GM23248 (cell line): ENCODE results near the gene FAM83E. TPM values are rescaled to one million over a fixed set of nuclear protein-coding genes. Genes with fewer than 3 reads are reported as not detected.
"Not testable (repeated sequence)": the region's sequence is repeated elsewhere in the genome, so short reads cannot be mapped to it uniquely, and the experiment has no call there.

Source experiments
- DNase-seq: peaks from one replicate; pipeline ENCODE4 v3.0.0-alpha.2; 2015
- H2AFZ ChIP-seq: fragments of 200-600 bp; sonication (generic); 2 replicates; pipeline ENCODE4 v1.6.1; 2016; ENCODE audit warnings: antibody characterized with exemption
- H3F3A ChIP-seq: fragments of 200-600 bp; sonication (generic); 2 replicates; pipeline ENCODE4 v1.6.1; 2016; ENCODE audit warnings: mild to moderate bottlenecking, antibody characterized with exemption, mixed run types; ENCODE audit not compliant: insufficient read depth
- H3K27ac ChIP-seq: fragments of 200-600 bp; sonication (generic); 2 replicates; pipeline ENCODE4 v1.5.1; 2016; ENCODE audit warnings: mild to moderate bottlenecking
- H3K27me3 ChIP-seq: fragments of 200-600 bp; sonication (generic); replicated peaks from 2 replicates; pipeline ENCODE4 v1.6.1; 2016; ENCODE audit warnings: mild to moderate bottlenecking; ENCODE audit not compliant: insufficient read depth
- H3K36me3 ChIP-seq: fragments of 200-600 bp; sonication (generic); 2 replicates; pipeline ENCODE4 v1.6.1; 2016; ENCODE audit warnings: low read depth, mild to moderate bottlenecking
- H3K4me1 ChIP-seq: fragments of 200-600 bp; sonication (generic); 2 replicates; pipeline ENCODE4 v1.6.1; 2016; ENCODE audit warnings: mild to moderate bottlenecking; ENCODE audit not compliant: insufficient read depth
- H3K4me2 ChIP-seq: fragments of 200-600 bp; sonication (generic); one replicate; pipeline ENCODE4 v1.6.1; 2016; ENCODE audit warnings: mild to moderate bottlenecking; ENCODE audit not compliant: unreplicated experiment
- H3K4me3 ChIP-seq: fragments of 200-600 bp; sonication (generic); 2 replicates; pipeline ENCODE4 v1.5.1; 2016; ENCODE audit warnings: mild to moderate bottlenecking
- H3K79me2 ChIP-seq: fragments of 200-600 bp; sonication (generic); 2 replicates; pipeline ENCODE4 v1.6.1; 2016; ENCODE audit warnings: mild to moderate bottlenecking; ENCODE audit not compliant: insufficient read depth
- H3K9ac ChIP-seq: fragments of 200-600 bp; sonication (generic); 2 replicates; pipeline ENCODE4 v1.6.1; 2016; ENCODE audit warnings: mild to moderate bottlenecking
- H3K9me2 ChIP-seq: fragments of 200-600 bp; sonication (generic); 2 replicates; pipeline ENCODE4 v1.6.1; 2016; ENCODE audit warnings: mixed run types, mild to moderate bottlenecking, moderate library complexity; ENCODE audit not compliant: insufficient read depth
- H3K9me3 ChIP-seq: fragments of 200-600 bp; sonication (generic); one replicate; pipeline ENCODE4 v1.6.1; 2017; ENCODE audit warnings: low read depth
- H4K20me1 ChIP-seq: fragments of 200-600 bp; sonication (generic); 2 replicates; pipeline ENCODE4 v1.6.0; 2016; ENCODE audit not compliant: insufficient read depth
- EZH2 ChIP-seq: fragments of 200-600 bp; sonication (generic); IDR thresholded peaks from 2 replicates; pipeline ENCODE4 v1.6.1; 2018; ENCODE audit warnings: antibody characterized with exemption, mild to moderate bottlenecking; ENCODE audit not compliant: insufficient read depth, poor library complexity, severe bottlenecking
- EZH2phosphoT487 ChIP-seq: fragments of 200-600 bp; sonication (generic); IDR thresholded peaks from 2 replicates; pipeline ENCODE4 v1.6.1; 2018; ENCODE audit warnings: antibody characterized with exemption, moderate library complexity, mild to moderate bottlenecking, low read depth; ENCODE audit not compliant: insufficient read depth
- WGBS, 2 experiments: methylation state at CpG; one replicate each; pipeline ENCODE4 v1.1.6; 2015 to 2017; ENCODE audit warnings: low lambda C conversion rate in 2 of 2, low coverage in 1 of 2; ENCODE audit errors: missing lambda C conversion rate in 2 of 2; 5-methylcytosine and 5-hydroxymethylcytosine counted together
- in situ Hi-C: fragments of 300-500 bp; cut with MboI; formaldehyde crosslinking; loops from 2 replicates; pipeline ENCODE4 v1.15.0; 2020
- polyA plus RNA-seq: library from polyadenylated mRNA; unstranded; fragments of >200 nt; fragmentation: Nextera tagmentation; extraction: Ambion mirVana; gene quantifications from 2 replicates; pipeline ENCODE4 v1.2.1, GENCODE V29; 2016
- total RNA-seq: library from RNA; depleted of rRNA; stranded (reverse); fragments of >200 nt; shearing (Covaris generic); gene quantifications from 2 replicates; pipeline ENCODE4 v1.2.3, GENCODE V29; 2014

The FAM83E gene
- total and polyA plus RNA-seq, 2 experiments from 2014 or later, result not detected

DNA sequence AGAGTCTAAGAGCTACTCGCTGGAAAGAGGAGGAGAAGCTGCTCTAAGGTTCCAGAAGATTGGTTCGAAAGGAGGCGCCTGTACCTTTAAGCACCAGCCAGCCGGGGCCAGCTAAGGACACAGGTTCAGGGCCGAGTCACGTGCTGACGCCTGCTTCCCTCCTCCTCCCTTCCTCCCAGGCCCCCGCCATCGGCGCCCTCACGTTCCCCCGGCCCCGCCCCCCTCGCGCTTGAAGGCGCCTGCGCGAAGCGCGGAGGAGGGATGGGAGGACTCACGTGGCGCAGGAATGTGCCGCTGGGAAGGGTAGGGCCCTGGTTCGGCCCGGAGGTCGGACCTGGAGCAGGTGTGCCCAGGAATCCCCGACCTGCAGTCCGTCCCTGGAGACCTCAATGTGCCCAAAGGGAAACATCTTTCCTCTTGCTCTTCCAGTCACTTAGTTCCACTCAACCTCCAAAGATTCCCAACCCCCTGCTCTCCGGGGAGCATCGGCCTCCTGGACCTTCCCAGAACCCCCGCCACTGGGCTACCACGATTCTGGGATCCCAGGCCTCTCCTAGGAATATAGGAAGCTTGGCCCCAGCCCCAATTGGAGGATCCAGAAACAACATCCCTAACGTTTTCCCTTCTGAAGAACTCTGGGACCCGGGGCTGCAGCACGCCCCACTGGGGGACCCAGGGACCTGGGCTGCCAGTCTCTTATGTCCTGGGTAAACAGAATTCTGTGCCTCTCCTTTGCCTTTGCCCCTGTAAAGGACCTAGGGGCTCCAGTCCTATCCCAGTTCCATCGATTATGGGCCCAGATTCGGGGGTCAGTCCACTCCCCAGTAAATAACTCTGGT is 19.8 kb upstream of the FAM83E start:
- H3K79me2 ChIP-seq, result no peaks in the 10 kb centered on the region
- no peaks in the 10 kb centered on the region for H3K9me2 ChIP-seq
- H4K20me1 ChIP-seq, result no peaks in the 10 kb centered on the region
- H3K9me3 ChIP-seq, result no peaks in the 10 kb centered on the region
- H3K9ac ChIP-seq, result peak overlapping the region; percentile 92
- peak overlapping the region; percentile 90 for H3K4me2 ChIP-seq
- TF ChIP-seq EZH2 (no peak), EZH2phosphoT487 (no peak)
- H2AFZ ChIP-seq, result peak overlapping the region; percentile 74
- H3K4me3 ChIP-seq, result peak overlapping the region; percentile 71
- DNase-seq, result peak; percentile 99
- in situ Hi-C loops, result no loop called here
- 2% methylated on average over 25 to 34 of the region's 37 CpGs for WGBS, 2 experiments
- peak overlapping the region; percentile 66 for H3K27ac ChIP-seq
- peaks cover 38% of the 10 kb centered on the region for H3K4me1 ChIP-seq
- no peaks in the 10 kb centered on the region for H3K36me3 ChIP-seq
- H3K27me3 ChIP-seq, result no peaks in the 10 kb centered on the region
- H3F3A ChIP-seq, result peaks cover 24% of the 10 kb centered on the region

DNA sequence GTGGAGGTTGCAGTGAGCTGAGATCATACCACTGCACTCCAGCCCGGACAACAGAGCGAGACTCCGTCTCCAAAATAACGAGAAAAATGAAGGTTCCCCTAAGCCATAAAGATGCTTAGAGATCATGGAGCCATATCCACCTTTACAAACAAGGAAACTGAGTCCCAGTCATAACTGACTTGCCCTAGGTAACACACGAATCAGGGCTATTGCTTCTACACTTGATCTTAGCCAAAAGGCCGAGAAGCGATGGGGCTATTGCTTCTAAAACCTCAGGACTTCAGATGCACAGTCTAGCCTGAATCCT is 19.1 kb upstream of the FAM83E start:
- Histone ChIP-seq H3K9me2 (no peaks in the 10 kb centered on the region), H3K4me2 (peak overlapping the region; percentile 90), H3F3A (peaks cover 24% of the 10 kb centered on the region), H2AFZ (peak overlapping the region; percentile 74), H3K36me3 (no peaks in the 10 kb centered on the region), H3K9ac (peak overlapping the region; percentile 72), H3K27ac (peak overlapping the region; percentile 66), H3K4me3 (peak overlapping the region; percentile 71), H3K4me1 (peaks cover 38% of the 10 kb centered on the region), H3K9me3 (no peaks in the 10 kb centered on the region), H4K20me1 (no peaks in the 10 kb centered on the region), H3K79me2 (no peaks in the 10 kb centered on the region), H3K27me3 (no peaks in the 10 kb centered on the region)
- 34 to 36% methylated on average over 7 of the region's 7 CpGs for WGBS, 2 experiments
- TF ChIP-seq EZH2phosphoT487 (no peak), EZH2 (no peak)
- no peak for DNase-seq
- in situ Hi-C loops, result no loop called here

DNA sequence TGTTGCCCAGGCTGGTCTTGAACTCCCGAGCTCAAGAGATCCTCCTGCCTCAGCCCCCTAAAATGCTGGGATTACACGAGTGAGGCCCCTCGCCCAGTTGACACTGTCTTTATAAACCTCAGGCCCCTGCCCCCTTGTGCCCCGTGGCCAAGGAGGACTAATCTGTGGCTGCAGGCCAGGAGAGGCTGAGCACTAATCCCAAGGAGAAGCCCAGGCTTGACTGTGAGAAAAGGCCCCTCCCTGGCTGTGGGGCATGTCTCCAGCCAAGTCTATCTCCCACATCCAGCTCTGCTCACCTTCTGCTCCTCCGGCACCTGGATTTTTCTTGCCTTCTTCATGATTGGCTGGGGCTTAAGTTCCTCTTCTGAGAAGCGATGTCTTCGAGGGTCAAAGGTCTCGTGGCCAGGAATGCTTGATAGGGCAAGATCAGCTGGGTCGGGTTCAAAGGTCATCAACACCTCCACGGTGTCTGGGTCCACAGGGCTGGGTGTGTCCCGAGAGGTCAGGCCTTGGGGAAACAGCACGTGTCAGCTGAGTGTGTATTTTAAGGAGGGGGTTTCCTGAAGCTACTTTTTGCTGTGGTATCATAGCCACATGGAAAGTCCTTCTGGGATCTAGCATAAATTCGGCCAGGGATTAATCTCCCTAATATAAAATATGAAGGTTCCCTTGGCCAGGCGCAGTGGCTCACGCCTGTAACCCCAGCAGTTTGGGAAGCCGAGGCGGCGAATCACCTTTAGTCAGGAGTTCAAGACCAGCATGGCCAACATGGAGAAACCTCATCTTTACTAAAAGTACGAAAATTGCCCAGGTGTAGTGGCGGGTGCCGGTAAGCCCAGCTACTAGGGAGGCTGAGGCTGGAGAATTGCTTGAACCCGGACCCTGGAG is 18.5 kb upstream of the FAM83E start:
- TF ChIP-seq EZH2phosphoT487, result no peak
- no peak for TF ChIP-seq EZH2
- H3K79me2 ChIP-seq, result no peaks in the 10 kb centered on the region
- peak overlapping the region; percentile 72 for H3K9ac ChIP-seq
- H3K36me3 ChIP-seq, result no peaks in the 10 kb centered on the region
- H3K9me3 ChIP-seq, result no peaks in the 10 kb centered on the region
- WGBS, 2 experiments, result 68 to 72% methylated on average over 22 of the region's 22 CpGs
- H4K20me1 ChIP-seq, result no peaks in the 10 kb centered on the region
- H3F3A ChIP-seq, result peaks cover 24% of the 10 kb centered on the region
- H3K27ac ChIP-seq, result peak overlapping the region; percentile 66
- no peaks in the 10 kb centered on the region for H3K27me3 ChIP-seq
- in situ Hi-C loops, result no loop called here
- no peak overlapping the region for H3K4me3 ChIP-seq
- peak overlapping the region; percentile 90 for H3K4me2 ChIP-seq
- no peaks in the 10 kb centered on the region for H3K9me2 ChIP-seq
- DNase-seq, result peak; percentile 52
- peak overlapping the region; percentile 74 for H2AFZ ChIP-seq
- H3K4me1 ChIP-seq, result peaks cover 36% of the 10 kb centered on the region

DNA sequence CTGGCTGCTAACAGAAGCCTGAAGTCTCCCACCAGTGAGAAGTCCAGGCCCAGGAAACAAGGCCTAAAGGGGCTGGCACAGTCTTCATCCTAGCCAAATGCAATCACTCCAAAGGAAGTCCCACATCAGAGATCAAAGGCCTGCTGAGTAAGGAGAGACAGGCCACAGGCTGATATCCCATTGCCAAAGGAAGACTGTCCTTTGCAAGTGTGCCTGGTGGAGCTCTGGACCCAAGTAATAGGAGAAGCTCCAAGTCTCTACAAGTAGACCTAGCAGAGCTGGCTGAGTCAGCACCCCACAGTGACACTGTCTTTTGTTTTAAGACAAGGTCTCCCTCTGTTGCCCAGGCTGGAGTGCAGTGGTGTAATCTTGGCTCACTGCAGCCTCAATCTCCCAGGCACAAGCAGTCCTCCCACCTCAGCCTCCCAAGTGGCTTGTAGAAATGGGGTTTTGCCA is 17.8 kb upstream of the FAM83E start:
- Histone ChIP-seq H3K4me3 (no peak overlapping the region), H3K4me1 (peaks cover 35% of the 10 kb centered on the region), H3K4me2 (no peak overlapping the region), H3F3A (peaks cover 24% of the 10 kb centered on the region), H3K9me3 (no peaks in the 10 kb centered on the region), H3K9me2 (no peaks in the 10 kb centered on the region), H3K9ac (peak overlapping the region; percentile 72; the same call in 1 of the 2 replicates), H3K36me3 (no peaks in the 10 kb centered on the region), H4K20me1 (no peaks in the 10 kb centered on the region), H2AFZ (no peak overlapping the region), H3K27ac (peak overlapping the region; percentile 47), H3K79me2 (no peaks in the 10 kb centered on the region), H3K27me3 (no peaks in the 10 kb centered on the region)
- in situ Hi-C loops, result no loop called here
- no peak for TF ChIP-seq EZH2
- peak; percentile 71 for DNase-seq

DNA sequence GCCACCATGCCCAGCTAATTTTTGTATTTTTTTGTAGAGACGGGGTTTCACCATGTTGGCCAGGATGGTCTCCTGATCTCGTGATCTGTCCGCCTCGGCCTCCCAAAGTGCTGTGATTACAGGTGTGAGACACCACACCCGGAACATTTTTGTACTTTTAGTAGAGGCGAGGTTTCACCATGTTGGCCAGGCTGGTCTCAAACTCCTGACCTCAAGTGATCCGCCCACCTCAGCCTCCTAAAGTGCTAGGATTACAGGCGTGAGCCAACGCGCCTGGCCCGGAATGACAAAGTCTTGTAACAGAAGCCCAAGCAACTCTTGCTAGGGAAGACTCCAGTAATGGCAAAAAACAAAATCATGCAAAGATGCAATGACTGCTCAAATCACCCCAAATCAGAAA is 17.4 kb upstream of the FAM83E start:
- H3K9me2 ChIP-seq, in situ Hi-C loops, H4K20me1 ChIP-seq, DNase-seq, H3K36me3 ChIP-seq, H3K27me3 ChIP-seq, H2AFZ ChIP-seq, H3K79me2 ChIP-seq, H3K4me3 ChIP-seq, H3K4me2 ChIP-seq, H3K9me3 ChIP-seq: not testable (repeated sequence)
- Histone ChIP-seq H3K27ac (peak overlapping the region; percentile 47), H3K9ac (0 out of 2 replicates have a peak overlapping the region, but pooled peaks have one; percentile 72), H3F3A (peaks cover 24% of the 10 kb centered on the region), H3K4me1 (peaks cover 35% of the 10 kb centered on the region)
- WGBS, 2 experiments, result 77 to 78% methylated on average over 11 of the region's 11 CpGs
